GM10266 (cell line): ENCODE data around the gene B4GALT5.

Experiments
- DNase-seq: peaks from one replicate; pipeline ENCODE4 v3.0.0; 2012; ENCODE audit errors: extremely low spot score
- TF ChIP-seq, protein P1 (sequence below): IDR thresholded peaks from 2 replicates; pipeline ENCODE4 v1.5.1; 2012; ENCODE audit warnings: mild to moderate bottlenecking, low read depth; ENCODE audit not compliant: control insufficient read depth, insufficient read depth; ENCODE audit errors: missing control alignments

B4GALT5 gene

GRCh38 chr20:49666911-49667310 is 46.8 kb downstream of the B4GALT5 start:
- TF ChIP-seq, protein P1, sequence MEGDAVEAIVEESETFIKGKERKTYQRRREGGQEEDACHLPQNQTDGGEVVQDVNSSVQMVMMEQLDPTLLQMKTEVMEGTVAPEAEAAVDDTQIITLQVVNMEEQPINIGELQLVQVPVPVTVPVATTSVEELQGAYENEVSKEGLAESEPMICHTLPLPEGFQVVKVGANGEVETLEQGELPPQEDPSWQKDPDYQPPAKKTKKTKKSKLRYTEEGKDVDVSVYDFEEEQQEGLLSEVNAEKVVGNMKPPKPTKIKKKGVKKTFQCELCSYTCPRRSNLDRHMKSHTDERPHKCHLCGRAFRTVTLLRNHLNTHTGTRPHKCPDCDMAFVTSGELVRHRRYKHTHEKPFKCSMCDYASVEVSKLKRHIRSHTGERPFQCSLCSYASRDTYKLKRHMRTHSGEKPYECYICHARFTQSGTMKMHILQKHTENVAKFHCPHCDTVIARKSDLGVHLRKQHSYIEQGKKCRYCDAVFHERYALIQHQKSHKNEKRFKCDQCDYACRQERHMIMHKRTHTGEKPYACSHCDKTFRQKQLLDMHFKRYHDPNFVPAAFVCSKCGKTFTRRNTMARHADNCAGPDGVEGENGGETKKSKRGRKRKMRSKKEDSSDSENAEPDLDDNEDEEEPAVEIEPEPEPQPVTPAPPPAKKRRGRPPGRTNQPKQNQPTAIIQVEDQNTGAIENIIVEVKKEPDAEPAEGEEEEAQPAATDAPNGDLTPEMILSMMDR: no peak
- DNase-seq: no peak

DNA sequence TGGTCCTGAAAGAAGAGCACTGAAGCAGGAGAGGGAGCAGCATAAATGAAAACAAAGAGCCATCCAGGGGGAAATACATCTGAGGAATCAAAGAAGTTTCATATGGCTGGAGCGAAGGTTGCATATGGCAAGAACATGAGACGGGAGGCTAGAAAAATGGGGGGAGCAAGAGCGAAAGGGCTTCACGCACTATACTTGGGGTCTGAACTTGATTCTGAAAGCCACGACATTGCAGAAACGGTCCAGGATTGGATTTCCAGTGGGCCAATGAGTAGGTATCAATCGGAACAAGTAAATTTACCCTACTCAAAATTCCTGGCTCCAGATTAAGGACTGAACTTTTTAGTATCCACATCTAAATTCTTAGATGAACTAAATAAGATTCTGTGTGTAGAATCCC is 47.9 kb downstream of the B4GALT5 start:
- TF ChIP-seq, protein P1: no peak
- no peak for DNase-seq

GRCh38 chr20:49664612-49665313 is 48.9 kb downstream of the B4GALT5 start:
- no peak for DNase-seq
- TF ChIP-seq, protein P1: no peak

- TF ChIP-seq, protein P1: no peak
Observed at GRCh38 chr20:49663112-49663511, 50.6 kb downstream of the B4GALT5 start.

GRCh38 chr20:49661560-49662329 is 51.9 kb downstream of the B4GALT5 start:
- no peak for DNase-seq
- TF ChIP-seq, protein P1: no peak

More at GRCh38 chr20:49663112-49663511, 50.6 kb downstream of the B4GALT5 start:
- DNase-seq: no peak

DNA sequence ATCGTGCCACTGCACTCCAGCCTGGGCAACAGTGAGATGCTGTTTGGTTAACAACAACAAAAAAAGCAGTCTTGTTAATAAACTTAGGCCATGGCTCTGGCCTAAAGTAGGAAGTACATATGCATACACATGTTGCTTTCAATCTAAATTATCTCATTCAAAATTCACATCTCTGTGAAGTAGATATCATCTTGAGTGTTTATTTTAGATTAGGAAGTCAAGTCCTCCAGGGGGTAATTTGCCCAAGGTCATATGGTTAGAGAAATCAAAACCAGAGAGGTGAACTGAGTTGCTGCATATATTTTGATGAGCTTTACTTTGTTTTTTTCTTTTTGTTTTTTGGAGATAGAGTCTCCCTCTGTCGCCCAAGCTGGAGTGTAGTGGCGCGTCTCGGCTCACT is 52.8 kb downstream of the B4GALT5 start:
- no peak for DNase-seq
- TF ChIP-seq, protein P1: no peak

DNA sequence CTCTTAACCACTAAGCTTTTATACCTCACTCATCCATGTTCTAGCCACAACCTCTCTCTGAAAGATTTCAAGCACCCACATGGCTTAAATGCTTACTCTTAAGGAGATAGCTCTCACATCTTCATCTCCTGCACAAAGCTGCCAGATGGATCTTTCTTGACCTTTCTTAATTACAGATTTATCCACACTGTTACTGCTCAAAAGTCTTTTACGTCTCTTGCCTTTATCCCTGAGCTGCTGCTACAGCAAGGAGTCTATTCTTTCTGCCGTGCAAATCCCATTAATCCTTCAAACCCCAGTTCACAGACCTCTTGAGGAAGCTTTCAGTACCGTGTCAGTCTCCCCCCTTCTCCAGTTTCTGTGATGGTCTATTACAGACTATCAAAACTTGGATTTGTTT is 54.6 kb downstream of the B4GALT5 start:
- DNase-seq: no peak
- TF ChIP-seq, protein P1: no peak
